Stimulated activated naive CD4-positive, alpha-beta T cell (primary cell): Measurements from ENCODE around the gene ATP5PF.
"Not testable (repeated sequence)": the region's sequence is repeated elsewhere in the genome, so short reads cannot be mapped to it uniquely, and the experiment has no call there.

Experiments
- DNase-seq, 6 experiments: peaks; one replicate each; lab custom pipeline; 2025; lab: John Stamatoyannopoulos, UW

ATP5PF gene

GRCh38 chr21:25722631-25723030 lies 12.1 kb downstream of the ATP5PF start:
- DNase-seq: no peak

DNA sequence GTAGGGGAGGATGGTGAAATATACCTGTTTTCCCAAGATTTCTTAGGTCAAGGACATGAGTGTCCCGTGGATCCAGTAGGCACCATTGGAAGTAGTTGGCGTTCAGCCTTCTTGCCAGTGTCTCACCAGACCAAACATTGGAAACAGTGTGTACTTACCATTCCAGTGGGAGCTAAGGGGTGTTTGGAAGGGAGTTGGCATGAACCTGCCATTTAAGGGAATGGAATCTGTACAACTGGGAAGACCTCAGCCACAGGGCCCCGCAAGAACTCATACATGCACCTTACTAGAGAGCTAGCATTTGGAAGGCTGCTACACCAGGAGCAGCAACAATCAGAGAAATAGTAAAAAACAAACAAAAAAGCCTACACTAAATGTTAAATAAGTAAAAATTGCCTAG lies 12.7 kb downstream of the ATP5PF start:
- no peak for DNase-seq

DNA sequence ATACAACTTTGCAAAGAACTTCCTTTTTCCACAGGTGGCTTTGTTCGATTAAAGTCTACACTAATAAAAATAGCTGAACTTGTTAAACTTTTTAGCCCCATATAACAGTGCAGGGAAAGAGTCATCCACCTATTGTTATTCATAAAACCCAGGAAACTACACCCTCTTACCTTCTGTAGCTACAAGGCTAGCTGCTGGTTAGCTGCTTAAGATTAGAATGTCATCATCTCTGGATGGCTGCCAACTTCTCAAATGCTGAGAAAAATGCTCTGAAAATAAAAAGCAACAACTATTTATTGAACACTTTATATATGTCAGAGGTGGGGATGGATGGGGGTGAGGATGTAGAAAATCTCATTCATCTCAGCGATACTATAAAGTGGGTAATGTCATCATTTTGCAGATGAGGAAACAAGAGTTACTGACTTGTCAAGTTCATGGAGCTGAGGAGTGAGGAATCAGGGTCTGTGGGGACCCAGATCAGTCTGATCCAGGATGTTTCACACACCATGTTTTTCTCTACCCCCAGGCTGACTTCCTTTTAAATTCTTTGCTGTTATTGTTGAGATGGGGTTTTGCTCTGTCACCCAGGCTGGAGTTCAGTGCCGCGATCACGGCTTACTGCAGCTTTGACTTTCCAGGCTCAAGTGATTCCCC lies 17.1 kb downstream of the ATP5PF start:
- DNase-seq: no peak

GRCh38 chr21:25714066-25714465 lies 20.6 kb downstream of the ATP5PF start:
- DNase-seq: not testable (repeated sequence)

GRCh38 chr21:25710550-25710949 lies 24.2 kb downstream of the ATP5PF start:
- no peak for DNase-seq

DNA sequence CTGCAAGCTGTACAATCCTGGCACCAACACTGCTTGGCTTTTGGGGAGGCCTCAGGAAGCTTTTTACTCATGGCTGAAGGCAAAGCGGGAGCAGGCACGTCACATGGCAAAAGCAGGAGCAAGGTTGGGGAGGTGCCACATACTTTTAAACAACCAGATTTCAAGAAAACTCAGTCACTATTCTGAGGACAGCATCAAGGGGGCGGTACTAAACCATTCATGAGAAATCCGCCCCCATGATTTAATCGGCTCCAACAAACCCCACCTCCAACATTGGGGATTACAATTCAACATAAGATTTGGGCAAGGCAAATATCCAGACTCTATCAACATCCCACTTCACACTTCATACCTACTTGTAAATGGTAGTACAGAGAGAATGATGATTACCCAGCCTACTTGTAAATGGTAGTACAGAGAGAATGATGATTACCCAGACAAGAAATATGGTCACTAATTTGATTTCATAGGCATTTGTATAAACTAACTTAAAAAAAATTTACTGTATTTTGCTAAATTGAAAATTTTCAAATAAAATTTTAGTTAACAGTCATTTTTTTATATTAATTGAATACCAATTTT lies 24.9 kb downstream of the ATP5PF start:
- no peak for DNase-seq

- peak; percentile 5 to 48 (median 11) for DNase-seq
Measured at GRCh38 chr21:25708467-25709065, 26.1 kb downstream of the ATP5PF start.

DNA sequence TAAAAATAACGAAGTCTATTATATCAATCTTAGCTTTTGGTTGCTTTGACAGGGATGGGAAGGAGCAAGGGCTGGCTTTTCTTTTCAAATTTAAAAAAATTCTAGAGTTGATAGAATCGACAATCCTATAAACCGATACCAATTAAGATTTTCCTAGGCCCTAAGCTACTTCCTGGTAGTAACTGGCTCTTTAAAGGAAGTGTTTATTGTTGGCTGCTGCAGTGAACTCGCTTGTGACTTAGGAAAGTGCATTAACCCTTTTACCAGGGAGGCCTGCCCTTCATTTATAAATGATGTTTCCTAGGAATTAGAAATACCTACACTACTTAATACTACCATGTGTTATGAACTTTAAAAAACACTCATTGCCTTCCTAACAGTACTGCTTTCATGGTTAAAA lies 33.2 kb downstream of the ATP5PF start:
- DNase-seq: no peak

- DNase-seq: no peak
Measured at GRCh38 chr21:25700741-25701140, 34.0 kb downstream of the ATP5PF start.

DNA sequence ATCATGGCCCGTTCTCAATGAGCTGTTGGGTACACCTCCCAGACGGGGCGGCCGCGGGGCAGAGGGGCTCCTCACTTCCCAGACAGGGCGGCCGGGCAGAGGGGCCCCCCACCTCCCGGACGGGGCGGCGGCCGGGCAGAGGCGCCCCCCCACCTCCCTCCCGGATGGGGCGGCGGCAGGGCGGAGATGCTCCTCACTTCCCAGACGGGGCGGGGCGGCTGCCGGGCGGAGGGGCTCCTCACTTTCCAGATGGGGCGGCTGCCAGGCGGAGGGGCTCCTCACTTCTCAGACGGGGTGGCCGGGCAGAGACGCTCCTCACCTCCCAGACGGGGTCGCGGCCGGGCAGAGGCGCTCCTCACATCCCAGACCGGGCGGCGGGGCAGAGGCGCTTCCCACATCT lies 39.2 kb downstream of the ATP5PF start:
- DNase-seq: not testable (repeated sequence)

GRCh38 chr21:25691976-25692375 lies 42.7 kb downstream of the ATP5PF start:
- no peak for DNase-seq

DNA sequence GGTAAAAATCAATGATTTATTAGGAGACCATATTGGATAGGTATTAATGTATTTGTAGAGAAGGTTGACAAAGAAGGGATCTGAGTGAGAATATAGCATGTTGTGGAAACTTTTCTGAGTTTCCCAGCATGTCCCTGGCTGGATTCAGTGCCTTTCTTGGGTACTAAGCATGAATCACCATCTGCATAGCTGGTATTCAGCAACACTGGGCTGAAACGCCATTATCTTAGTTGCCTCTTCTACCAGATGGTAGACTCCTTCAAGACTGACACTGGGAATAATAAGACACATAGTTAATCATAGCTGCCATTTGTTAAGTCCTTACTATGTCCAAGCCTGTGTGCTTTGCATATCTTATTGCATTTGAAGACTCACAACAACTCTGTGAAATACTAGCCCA lies 45.5 kb downstream of the ATP5PF start:
- DNase-seq: no peak

GRCh38 chr21:25688275-25689155 lies 46.2 kb downstream of the ATP5PF start:
- DNase-seq: no peak

DNA sequence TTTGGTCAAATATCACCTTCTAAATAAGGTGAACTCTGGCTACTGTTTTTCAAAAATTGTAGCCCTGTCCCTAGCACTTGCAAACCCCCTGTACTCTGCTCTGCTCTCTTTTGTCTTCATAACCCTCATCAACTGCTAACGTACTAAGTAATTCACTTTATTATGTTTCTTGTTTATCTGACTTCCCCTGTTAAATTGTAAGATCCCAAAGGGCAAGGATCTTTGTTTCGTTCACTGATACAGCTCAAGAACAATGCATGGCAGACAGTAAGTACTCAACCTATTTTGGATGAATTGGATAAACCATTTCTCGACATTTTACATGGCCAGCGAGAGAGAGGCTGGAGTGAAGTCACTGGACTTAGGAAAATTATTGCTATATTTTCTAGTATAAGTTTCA lies 46.9 kb downstream of the ATP5PF start:
- no peak for DNase-seq

DNA sequence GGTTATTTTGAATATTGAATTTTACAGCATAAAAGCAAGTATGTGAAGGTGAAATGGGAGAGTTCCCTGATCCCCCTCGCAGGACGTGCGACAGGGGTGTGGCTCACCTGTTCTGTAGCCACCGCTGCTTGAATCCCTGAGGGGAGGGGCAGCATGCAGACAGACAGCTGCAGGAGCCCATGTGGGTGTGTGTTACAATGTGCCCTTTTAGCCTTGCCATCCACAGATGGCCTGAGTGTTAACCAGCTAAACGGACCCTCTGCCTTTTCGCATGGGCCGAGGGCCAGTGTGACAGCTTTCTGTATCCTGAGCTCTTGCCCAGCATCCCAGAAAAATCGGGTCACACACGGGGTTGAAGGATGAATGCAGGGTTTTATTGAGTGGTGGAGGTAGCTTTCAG lies 52.3 kb downstream of the ATP5PF start:
- no peak for DNase-seq

GRCh38 chr21:25676451-25676850 lies 58.3 kb downstream of the ATP5PF start:
- no peak for DNase-seq
